EH (cell line): ENCODE measurements around the gene SPAG16.
A peak's percentile ranks its signal among the peaks of the same experiment; 100 is the strongest.
"Not testable (repeated sequence)": the region's sequence is repeated elsewhere in the genome, so short reads cannot be mapped to it uniquely, and the experiment has no call there.

Experiments used
- DNase-seq: peaks from one replicate; pipeline ENCODE4 v3.0.0-alpha.2; 2015; ENCODE audit warnings: low read depth

The SPAG16 gene

DNA sequence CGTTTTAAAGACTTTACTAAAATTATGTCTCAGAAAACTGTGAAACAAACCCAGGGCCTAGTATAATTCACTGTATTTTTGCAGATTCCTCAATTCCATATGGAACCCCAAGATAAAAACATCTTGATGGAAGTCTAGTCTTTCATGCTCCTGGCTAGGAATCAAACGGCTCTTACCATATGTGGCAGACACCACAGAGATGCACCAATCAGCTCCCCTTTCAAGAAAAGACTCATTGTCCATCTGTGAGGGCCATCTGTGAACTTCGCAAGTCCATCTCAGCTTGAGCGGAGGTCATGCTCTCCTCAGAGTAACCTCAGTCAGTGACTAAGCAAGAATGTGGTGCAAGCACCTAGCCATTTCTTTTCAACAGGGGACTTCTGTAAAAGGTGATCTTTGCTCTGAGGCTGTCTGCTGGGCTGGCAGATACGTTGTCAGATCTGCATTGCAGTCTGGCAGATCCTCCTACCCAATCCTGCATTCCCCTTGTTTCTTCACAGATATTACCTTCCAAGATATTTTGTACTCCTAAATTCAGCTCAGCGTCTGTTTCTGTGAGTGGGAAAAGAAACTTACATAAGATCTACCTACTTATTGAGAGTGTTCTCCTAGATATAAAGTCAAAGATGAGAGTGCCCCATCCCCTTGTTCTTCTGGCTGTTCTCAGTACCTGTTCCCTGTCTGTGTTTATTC, 419.3 kb downstream of the SPAG16 start:
- no peak for DNase-seq

DNA sequence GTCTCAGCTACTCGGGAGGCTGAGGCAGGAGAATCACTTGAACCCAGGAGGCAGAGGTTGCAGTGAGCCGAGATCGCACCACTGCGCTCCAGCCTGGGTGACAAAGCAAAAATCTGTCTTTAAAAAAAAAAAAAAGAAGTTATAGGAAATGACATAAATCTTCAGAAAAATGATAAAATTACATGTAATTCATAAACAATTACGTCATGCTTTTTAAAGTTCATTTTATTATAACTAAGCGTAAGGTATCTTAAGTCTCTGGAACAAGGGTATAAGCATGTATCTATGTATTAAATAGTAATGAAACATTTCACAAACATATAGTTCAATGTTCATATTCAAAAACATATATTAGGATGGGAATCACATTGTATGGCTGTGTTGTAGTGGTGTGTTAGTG, 425.9 kb downstream of the SPAG16 start:
- DNase-seq: no peak

DNA sequence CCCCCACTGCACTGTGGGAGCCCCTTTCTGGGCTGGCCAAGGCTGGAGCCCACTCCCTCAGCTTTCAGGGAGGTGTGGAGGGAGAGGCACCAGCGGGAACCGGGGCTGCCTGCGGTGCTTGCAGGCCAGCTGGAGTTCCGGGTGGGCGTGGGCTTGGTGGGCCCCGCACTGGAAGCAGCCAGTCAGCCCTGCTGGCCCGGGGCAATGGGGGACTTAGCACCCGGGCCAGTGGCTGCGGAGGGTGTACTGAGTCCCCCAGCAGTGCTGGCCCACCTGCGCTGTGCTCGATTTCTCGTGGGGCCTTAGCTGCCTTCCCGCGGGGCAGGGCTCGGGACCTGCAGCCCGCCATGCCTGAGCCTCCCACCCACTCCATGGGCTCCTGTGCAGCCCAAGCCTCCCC, 434.1 kb downstream of the SPAG16 start:
- not testable (repeated sequence) for DNase-seq

DNA sequence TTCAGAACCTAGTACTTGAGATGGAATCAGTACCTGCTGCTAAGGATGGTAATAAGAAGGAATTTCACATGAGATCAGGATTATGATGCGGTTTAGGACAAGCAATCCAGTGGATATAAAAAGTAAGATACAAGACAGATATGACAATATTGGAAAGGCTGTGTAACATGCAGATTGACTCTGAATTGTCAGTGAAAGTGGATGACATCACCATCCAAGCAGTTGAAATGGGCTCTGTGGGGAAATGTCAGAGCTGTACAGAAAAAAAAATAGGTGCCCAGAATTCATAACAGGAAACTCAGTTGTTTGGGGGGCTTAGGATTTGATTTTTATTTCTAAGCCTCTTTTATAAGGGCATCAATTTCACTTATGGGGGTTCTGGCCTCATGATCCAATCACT, 438.3 kb downstream of the SPAG16 start:
- DNase-seq: no peak

DNA sequence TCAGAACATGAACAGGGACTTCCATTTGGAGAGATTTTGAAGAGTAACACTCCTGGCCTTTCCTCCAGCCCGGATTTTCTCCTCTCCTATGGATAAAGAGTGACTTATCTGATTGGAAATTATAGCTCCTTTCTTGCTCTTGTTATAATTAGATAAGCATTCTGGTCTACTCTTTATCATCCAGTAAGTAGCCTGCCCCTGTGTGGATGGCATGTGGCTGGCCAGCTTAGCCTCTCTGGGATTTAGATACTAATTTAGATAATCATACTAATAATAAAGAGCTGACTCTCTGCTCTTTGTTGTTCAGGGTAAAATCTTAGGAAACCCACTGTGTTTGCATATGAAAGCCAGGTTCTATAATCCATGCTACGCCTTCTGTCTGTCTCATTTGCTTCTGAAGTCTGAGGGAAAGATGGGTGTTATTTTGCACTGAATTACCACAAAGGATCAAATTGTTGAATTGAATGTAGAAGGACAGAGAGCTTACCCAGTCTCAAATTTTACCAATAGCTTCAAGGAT, 438.8 kb downstream of the SPAG16 start:
- DNase-seq: no peak

DNA sequence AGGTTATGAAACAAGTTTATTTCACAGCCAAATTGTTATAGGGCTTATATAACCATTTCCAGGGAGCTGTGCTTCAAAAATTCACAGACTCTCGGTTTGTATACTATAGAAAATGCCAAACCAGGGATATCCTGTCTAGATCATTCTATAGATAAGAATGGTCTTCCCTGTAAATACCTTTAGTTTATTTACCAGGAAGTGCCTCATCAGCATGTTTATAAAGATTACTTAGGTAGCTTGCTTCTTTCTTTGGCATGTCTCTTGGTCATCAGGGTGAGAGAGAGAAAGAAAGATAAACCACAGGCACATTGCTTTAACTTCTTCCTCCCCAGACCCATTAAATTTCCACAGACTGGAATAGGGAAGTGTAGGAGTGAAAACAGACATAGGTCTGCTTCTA, 439.4 kb downstream of the SPAG16 start:
- no peak for DNase-seq

DNA sequence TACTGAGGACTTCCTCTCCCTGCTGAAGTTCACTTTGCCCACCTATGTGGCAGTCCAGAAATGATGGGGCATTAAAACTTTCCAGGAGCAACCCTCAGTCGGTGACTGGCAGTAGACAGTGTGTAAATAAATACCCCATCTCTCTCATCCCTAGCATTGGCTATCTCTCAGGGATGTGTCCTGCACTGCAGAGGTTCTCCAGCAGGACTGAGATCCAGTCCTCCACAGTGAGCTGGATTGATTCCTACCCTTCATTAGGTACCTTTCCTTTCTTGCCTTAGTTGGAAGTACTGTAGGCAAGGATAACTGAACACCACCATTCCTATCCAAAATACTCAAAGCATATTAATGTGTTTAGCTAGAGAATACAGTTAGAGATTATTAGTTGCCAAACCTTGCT, 441.8 kb downstream of the SPAG16 start:
- no peak for DNase-seq

DNA sequence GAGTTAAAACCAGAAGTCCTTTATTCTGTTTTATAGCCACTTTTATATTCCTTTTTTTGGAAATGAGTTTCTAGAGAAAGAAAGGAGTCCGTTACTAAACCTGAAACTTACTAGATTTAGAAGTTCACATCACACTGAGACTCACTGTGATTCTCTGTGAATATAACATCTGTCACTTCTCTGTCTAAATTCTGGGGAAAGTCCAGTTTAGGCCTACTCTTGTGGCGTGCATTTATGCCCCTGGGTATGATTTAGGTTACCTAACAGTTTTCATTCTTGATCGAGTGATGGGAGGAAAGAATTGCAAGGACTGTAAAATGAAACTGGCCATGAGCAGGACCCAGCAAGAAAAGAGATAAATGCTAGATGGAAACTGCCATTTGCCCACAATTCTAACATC, 449.6 kb downstream of the SPAG16 start:
- DNase-seq: no peak

DNA sequence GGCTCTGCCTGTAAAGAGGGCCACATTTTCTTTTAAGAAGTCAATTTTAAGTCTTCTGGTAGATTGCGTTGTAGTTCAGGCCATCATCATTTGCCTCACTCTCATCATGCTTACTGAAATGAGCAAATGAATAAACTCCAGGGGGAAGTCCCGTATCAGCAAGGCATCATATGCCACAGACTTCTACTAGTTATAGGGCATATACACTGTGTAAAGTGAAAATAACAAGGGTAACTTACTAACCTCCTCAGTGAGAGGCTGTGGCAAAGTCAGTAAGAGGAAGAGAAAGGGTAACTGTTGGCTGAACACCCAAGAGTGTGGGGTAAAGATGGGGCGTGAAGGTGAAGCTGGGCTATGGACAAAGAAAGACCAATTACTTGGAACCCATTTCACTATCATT, 456.2 kb downstream of the SPAG16 start:
- no peak for DNase-seq

DNA sequence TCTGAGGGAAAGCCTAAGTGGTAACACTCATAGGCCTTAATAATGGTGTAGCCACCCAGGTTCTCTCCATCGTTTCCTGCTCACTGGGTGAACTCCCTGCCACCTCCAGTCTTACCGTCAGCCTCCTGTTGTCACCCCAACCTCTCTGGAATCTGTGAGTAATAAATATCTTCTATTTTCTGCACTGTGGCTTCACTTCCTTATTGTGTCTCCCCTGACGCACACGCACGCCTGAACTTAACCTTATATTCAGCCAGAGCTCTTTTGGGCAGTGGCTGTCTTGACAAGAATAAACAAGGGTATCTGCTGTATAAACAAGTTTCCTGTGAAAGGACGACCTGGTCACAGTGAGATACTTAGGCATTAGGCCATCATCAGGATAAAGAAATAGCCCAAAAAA, 467.2 kb downstream of the SPAG16 start:
- DNase-seq: no peak

DNA sequence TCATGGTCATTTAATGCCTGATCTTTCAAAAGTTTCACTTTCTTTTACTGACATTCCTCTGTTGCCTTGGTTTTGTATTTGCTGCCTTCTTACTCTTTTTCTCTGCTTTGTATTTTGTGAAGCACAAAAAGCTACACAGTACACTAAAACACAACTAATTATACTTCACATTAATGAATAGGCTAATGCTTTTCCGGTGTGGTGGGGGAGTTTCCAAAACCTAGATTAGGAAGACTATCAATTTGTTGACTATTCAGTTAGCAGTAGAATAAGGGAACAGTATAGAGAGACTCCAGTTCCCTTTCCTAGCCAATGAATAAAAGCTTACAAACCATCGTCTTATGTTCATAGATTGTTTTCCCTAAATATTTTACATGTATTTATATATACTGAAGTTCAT, 468.3 kb downstream of the SPAG16 start:
- DNase-seq: no peak

DNA sequence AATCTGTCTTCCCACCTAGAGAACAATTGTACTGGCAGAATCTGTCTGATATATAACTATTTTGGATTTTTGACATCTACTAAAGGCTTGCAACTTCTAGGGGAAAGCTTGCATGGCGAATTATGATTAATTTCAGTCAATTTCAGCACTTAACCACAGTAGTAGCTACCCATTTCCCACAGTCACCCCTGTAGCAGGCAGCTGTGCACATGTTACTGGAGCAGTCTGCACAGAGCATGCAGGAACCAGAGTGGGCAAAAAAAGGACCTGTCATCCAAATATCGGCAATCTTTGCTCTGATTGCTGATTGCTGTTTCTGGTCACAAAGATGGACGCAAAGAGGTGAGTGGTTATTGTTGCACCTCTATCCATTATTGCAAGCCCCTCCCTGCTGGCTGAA, 473.3 kb downstream of the SPAG16 start:
- DNase-seq: no peak

DNA sequence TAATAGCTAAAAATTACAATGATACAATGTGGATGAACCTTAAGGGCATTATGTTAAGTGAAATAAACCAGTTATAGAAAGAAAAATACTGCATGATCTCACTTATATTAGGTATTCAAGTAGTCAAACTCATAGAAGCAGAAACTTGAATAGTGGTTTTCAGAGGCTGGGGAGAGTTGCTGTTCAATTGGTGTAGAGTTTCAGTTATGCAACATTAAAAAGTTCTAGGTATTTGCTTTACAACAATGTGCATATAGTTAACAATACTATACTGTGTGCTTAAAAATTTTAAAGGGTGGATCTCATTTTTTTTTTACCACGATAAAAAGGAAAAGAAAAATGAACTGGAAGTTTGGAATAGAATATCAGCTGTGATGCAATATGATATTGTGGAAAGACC, 479.1 kb downstream of the SPAG16 start:
- DNase-seq: no peak

DNA sequence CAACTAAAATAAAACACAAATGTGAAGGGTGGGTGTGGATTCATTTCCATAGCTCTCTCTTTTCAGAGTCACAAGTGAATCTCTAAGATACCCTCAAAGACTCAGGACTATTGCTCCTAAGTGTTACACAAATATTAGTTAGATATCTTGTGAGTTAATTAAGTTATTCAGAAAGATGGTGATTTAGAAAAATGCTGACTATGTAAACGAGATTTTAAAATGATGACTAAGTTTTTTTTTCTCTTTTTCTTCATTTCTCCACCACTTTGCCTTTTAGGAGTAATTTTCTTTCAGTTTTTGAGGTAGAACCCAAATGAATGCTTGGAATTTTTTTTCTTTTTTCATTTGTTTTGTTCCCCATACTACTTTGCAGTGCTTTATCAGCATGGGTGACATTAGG, 479.7 kb downstream of the SPAG16 start:
- DNase-seq: no peak

DNA sequence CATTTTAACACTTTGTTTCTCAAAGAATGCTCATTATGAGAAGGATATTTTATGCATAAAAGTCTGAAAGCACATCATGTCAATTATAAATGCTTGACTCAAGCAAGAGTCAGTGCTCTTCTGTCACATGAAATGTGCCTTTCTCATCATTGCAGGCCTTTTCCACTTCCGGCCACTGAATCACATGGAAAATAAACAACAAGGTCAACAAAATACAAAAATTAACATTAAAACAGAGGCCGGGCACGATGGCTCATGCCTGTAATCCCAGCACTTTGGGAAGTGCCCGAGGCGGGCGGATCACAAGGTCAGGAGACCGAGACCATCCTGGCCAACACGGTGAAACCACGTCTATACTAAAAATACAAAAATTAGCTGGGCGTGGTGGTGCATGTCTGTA, 480.6 kb downstream of the SPAG16 start:
- DNase-seq: peak; percentile 3

DNA sequence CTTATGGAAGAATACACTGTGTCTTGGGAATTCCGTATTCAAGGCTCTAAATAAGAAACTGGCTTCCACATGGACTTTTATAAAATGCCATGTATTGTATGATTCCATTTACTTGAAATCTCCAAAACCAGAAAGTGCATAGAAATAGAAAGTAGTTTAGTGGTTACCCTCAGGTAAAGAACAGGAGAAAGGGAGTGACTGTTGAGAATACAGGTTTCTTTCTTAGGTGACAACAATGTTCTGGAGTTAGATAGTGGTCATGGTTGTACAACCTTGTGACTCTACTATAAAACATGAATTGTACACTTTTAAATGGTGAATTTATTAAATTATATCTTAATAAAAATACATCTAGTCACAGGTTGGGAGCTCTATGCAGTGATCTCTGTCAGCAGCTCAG, 481.8 kb downstream of the SPAG16 start:
- DNase-seq: no peak

DNA sequence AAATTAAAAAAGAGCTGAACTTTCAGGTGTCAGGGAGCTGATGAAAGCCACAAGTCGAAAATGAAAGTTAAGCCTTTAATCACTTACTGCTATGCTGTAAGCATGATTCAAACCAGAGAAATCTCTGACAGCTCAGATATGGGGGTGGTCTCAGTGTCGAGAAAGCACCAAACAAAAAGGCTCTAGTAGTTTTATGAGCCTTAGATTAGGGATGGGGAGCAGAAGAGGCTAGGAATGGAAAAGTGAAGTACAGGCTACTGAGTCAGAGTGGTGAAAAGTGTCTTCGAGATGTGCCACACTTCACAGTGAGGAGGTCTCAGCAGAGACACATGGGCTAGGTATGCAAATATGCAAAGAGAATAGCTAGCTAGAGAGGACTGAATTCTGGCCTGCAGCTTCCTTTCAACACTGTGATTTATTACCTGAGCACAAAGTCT, 482.2 kb downstream of the SPAG16 start:
- peak; percentile 41 for DNase-seq

DNA sequence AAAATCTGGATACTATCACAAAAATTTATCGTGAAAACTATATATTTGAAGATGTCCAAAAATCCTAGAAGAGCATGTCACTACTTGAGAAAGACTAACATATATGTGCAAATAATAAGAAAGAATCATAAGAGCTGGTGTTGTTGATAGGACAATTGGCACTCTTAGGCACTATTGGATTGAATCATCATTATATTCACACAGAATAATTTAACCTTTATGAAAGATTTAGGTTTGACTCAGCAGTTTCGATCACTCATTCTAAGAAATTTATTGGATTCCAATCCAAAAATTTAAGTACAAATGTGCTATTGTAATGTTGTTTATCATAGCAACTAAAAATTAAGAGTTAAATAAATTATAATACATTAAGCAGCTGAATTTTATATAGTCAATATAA, 503.6 kb downstream of the SPAG16 start:
- no peak for DNase-seq

DNA sequence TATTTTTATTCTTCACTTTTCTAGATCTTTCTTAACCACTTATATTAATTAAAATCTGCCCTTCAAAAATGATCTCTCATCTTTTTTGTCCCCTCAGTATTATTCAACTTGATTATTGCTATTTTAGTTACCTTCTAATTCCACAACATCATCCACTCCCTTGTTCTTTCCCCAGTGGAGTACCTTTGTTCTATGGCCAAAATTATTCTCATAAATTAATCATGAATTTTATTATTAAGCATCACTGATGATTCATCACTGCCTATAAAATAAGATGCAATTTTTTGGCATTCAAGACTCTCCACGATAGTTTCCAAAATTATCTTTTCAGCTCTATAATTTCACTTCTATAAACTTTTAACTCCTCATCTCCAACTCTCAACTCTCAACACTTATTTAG, 505.7 kb downstream of the SPAG16 start:
- no peak for DNase-seq

DNA sequence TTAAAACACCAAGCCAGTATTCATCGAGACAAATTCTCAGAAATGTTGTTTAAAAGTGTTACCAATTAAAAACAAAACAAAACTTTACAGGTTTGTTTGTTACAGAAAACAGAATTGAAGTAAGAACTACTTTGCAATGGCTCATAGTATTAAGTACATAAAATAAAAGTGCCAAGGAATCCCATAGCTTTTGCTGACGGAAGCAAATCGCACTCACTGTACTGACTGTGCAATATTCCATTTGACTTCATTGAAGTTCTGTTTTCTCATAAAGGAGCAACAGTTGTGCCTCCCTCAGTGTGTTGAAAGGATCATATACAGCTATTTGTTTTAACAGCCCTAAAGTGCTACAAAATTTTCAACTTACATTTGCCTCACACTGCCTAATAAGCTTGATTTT, 507.8 kb downstream of the SPAG16 start:
- no peak for DNase-seq

DNA sequence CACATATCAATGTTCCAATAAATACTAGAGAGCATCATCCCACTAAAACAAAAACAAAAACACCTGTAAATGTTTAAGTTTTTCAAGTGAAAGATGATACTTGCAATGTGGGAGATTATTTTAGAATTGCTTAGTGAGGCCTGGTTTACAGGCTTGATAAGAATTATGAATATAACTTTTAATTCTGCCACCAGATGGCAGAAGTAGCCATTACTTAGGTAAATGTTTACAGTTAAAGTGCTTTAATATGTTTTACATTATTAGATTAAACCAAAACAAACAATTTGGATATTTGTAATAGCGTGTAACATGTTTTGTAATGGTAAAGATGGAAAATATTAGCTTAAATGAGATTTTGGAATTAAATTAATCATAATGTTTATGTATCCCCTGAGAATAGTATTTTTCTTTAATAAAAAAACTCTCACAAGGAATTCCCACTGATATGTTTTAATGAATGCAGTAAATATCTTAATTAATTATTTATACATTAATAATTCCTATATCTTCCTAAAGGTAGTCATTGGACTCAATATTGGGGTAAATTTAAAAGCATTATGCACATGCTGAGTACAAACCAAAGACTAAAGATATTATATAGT, 522.0 kb downstream of the SPAG16 start:
- DNase-seq: peak; percentile 43

DNA sequence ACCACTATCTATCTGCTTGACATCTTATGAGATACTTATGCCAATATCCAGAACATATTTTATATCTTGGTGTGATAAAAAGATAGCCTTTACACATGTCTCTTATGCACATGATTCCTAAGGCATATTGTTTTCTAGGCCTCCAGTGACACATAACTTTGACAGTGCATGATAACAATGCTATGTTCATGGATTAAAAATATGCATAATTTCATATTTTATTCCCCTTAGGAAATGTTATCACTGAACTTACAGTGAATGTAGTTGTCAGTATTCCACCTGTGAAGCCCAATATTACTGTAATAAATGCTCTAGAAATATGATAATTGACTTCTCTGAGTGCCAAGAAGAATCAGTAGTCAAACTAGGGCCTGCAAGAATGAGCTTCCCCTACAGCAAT, 532.3 kb downstream of the SPAG16 start:
- no peak for DNase-seq

DNA sequence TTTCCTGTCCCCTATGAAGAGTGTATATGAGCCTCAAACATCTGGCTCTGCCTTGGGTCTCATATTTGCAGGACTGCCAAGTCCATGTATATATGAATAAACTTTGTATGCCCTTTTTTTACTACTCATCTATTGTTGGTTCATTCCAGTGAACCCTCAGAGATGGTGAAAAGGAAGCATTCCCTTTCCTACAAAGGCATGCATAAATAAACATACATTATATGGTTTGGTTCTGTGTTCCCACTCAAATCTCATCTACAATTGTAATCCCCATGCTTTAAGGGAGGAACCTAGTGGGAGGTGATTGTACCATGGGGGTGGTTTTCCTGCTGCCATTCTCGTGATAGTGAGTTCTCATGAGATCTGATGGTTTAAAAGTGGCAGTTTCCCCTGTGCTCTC, 534.2 kb downstream of the SPAG16 start:
- DNase-seq: peak; percentile 78

DNA sequence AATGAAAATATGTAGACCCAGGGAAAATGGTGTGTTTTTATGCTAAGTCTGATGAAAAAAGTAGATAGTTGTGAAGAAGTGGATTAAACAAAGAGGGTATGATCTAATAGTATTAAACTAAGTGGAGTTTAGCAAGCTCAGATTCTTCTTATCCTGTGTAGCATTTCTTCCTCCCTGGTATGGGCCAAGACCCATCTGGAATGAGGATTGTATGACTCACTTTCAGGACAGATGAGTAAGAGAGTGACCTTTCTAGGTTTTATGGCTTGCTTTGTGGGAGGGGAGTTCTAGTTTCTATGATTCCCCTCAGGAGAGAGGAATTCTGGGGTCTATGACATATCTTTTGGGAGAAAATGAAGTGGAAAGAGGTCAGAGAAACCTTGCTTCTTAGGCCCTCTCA, 550.1 kb downstream of the SPAG16 start:
- peak; percentile 90 for DNase-seq
